ENCODE data around the gene ADAM29. TPM values are rescaled to one million over a fixed set of nuclear protein-coding genes. Genes with fewer than 3 reads are reported as not detected.

ADAM29 gene
- total RNA-seq, 1 experiment from 2014 or later, result not detected

DNA sequence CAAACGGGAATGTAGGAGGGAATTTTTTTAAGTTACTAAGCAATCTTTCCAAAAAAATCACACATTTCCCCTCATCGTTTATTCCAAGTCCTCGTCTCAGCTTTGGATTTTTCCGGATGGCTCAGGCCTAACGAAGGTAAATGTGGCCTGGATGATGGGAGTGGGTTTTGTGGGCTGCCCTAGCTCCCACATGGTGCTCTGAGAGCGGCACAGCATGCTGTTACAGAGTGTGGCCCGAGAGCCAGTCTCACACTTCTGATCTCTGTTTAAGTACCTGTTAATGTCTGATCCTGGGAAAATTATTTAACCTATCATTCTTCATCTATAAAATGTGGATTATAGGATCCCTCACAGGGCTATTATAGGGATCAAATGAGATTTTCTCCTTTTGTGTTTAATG is 38.2 kb upstream of the ADAM29 start:
- DNase-seq, result no peak
- no peak overlapping the region for H3K27ac Mint-ChIP-seq (ENCODE audit: unreplicated experiment)
- no peak overlapping the region for H3K4me3 Mint-ChIP-seq (ENCODE audit: unreplicated experiment)
- TF ChIP-seq, protein P1, sequence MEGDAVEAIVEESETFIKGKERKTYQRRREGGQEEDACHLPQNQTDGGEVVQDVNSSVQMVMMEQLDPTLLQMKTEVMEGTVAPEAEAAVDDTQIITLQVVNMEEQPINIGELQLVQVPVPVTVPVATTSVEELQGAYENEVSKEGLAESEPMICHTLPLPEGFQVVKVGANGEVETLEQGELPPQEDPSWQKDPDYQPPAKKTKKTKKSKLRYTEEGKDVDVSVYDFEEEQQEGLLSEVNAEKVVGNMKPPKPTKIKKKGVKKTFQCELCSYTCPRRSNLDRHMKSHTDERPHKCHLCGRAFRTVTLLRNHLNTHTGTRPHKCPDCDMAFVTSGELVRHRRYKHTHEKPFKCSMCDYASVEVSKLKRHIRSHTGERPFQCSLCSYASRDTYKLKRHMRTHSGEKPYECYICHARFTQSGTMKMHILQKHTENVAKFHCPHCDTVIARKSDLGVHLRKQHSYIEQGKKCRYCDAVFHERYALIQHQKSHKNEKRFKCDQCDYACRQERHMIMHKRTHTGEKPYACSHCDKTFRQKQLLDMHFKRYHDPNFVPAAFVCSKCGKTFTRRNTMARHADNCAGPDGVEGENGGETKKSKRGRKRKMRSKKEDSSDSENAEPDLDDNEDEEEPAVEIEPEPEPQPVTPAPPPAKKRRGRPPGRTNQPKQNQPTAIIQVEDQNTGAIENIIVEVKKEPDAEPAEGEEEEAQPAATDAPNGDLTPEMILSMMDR (IDR thresholded peaks at IDR 0.05; ENCODE audit: insufficient read depth in 1 of 2, low read depth in 1 of 2, low read length in 1 of 2, severe bottlenecking in 1 of 2, unreplicated experiment in 1 of 2), result no peak
- no peak overlapping the region for H3K4me3 ChIP-seq (ENCODE audit: low read depth, low read length)
- CTCF ChIA-PET, result no interaction called here
- POLR2A ChIA-PET, result no interaction called here
- H3K9me3 Mint-ChIP-seq (ENCODE audit: unreplicated experiment), result no peaks in the 10 kb centered on the region
- H3K27me3 ChIP-seq (replicated peaks; ENCODE audit: control insufficient read depth, insufficient read depth, low read length), result no peaks in the 10 kb centered on the region
- no peaks in the 10 kb centered on the region for H3K4me1 Mint-ChIP-seq (ENCODE audit: low read depth, unreplicated experiment)
- BruUV-seq (replicated peaks), result no TSS peak
- no peaks in the 10 kb centered on the region for H3K27me3 Mint-ChIP-seq (ENCODE audit: insufficient read depth, unreplicated experiment)
- no peaks in the 10 kb centered on the region for H3K36me3 ChIP-seq (ENCODE audit: control insufficient read depth, insufficient read depth, low read length)
- H3K4me1 ChIP-seq, result no peaks in the 10 kb centered on the region
- H3K9me3 ChIP-seq, result no peaks in the 10 kb centered on the region
- intact Hi-C loops (cut with micrococcal nuclease; ENCODE audit: unreplicated experiment), result no loop called here
- no peaks in the 10 kb centered on the region for H3K36me3 Mint-ChIP-seq (ENCODE audit: insufficient read depth, unreplicated experiment)

- CTCF ChIA-PET, result no interaction called here
- H3K27me3 ChIP-seq (replicated peaks; ENCODE audit: control insufficient read depth, insufficient read depth, low read length), result no peaks in the 10 kb centered on the region
- TF ChIP-seq, protein P1 (IDR thresholded peaks at IDR 0.05; ENCODE audit: insufficient read depth in 1 of 2, low read depth in 1 of 2, low read length in 1 of 2, severe bottlenecking in 1 of 2, unreplicated experiment in 1 of 2), result no peak
- intact Hi-C loops (cut with micrococcal nuclease; ENCODE audit: unreplicated experiment), result no loop called here
- H3K36me3 Mint-ChIP-seq (ENCODE audit: insufficient read depth, unreplicated experiment), result no peaks in the 10 kb centered on the region
- POLR2A ChIA-PET, result no interaction called here
- no peaks in the 10 kb centered on the region for H3K36me3 ChIP-seq (ENCODE audit: control insufficient read depth, insufficient read depth, low read length)
- H3K9me3 ChIP-seq, result no peaks in the 10 kb centered on the region
- peaks cover 3% of the 10 kb centered on the region for H3K27me3 Mint-ChIP-seq (ENCODE audit: insufficient read depth, unreplicated experiment)
- H3K4me1 ChIP-seq, result no peaks in the 10 kb centered on the region
- BruUV-seq (replicated peaks), result no TSS peak
- H3K4me3 ChIP-seq (ENCODE audit: low read depth, low read length), result no peak overlapping the region
- no peak overlapping the region for H3K4me3 Mint-ChIP-seq (ENCODE audit: unreplicated experiment)
- no peaks in the 10 kb centered on the region for H3K4me1 Mint-ChIP-seq (ENCODE audit: low read depth, unreplicated experiment)
- H3K27ac Mint-ChIP-seq (ENCODE audit: unreplicated experiment), result no peak overlapping the region
- no peaks in the 10 kb centered on the region for H3K9me3 Mint-ChIP-seq (ENCODE audit: unreplicated experiment)
- DNase-seq, result no peak
Measured at GRCh38 chr4:174882317-174882992, 35.7 kb upstream of the ADAM29 start.

DNA sequence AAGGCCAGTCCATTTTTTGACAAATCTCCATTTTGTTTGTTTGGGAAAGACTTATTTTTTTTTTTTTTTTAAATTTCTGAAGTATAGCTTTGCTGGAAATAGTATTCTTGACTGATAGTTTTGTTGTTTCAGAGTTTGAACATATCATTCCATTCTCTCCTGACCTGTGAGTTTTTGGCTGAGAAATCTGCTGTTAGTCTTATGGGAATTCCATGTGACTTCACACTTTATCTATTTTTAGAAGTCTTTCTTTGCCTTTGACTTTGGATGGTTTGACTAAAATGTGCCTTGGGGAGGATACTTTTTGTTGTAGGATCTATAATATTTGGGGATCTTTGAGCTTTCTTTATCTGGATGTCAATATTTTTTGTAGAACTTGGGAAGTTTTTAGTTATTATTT is 10.7 kb upstream of the ADAM29 start:
- Histone ChIP-seq H3K4me1 (no peaks in the 10 kb centered on the region), H3K4me3 (ENCODE audit: low read depth, low read length) (no peak overlapping the region), H3K9me3 (no peaks in the 10 kb centered on the region), H3K27me3 (replicated peaks; ENCODE audit: control insufficient read depth, insufficient read depth, low read length) (no peaks in the 10 kb centered on the region), H3K36me3 (ENCODE audit: control insufficient read depth, insufficient read depth, low read length) (no peaks in the 10 kb centered on the region)
- intact Hi-C loops (cut with micrococcal nuclease; ENCODE audit: unreplicated experiment), result no loop called here
- no peaks in the 10 kb centered on the region for H3K4me1 Mint-ChIP-seq (ENCODE audit: low read depth, unreplicated experiment)
- CTCF ChIA-PET, result no interaction called here
- BruUV-seq (replicated peaks), result no TSS peak
- no peak overlapping the region for H3K4me3 Mint-ChIP-seq (ENCODE audit: unreplicated experiment)
- TF ChIP-seq, protein P1 (IDR thresholded peaks at IDR 0.05; ENCODE audit: insufficient read depth in 1 of 2, low read depth in 1 of 2, low read length in 1 of 2, severe bottlenecking in 1 of 2, unreplicated experiment in 1 of 2), result no peak
- POLR2A ChIA-PET, result no interaction called here
- peaks cover 2% of the 10 kb centered on the region for H3K27me3 Mint-ChIP-seq (ENCODE audit: insufficient read depth, unreplicated experiment)
- peaks cover 10% of the 10 kb centered on the region for H3K9me3 Mint-ChIP-seq (ENCODE audit: unreplicated experiment)
- no peaks in the 10 kb centered on the region for H3K36me3 Mint-ChIP-seq (ENCODE audit: insufficient read depth, unreplicated experiment)
- no peak for DNase-seq
- H3K27ac Mint-ChIP-seq (ENCODE audit: unreplicated experiment), result no peak overlapping the region

Measured in Caco-2 (cell line).